ENCODE results near the gene CCDC92B.

- TF ChIP-seq CTCF (IDR thresholded peaks at IDR 0.05; ENCODE audit: low read length) (no peak), EZH2 (IDR thresholded peaks at IDR 0.05; ENCODE audit: borderline replicate concordance, low read length) (no peak)
Observed at GRCh38 chr17:2719861-2720260, 29.6 kb downstream of the CCDC92B start.
